Mesothelial cell of epicardium (in vitro differentiated cells): ENCODE measurements around the gene RPA3. TPM values are rescaled to one million over a fixed set of nuclear protein-coding genes. Genes with fewer than 3 reads are reported as not detected.
A peak's percentile ranks its signal among the peaks of the same experiment; 100 is the strongest.

Source experiments
- DNase-seq, 2 experiments: peaks; one replicate each; pipeline ENCODE4 v3.0.0; 2021; ENCODE audit warnings: low spot score in 2 of 2; ENCODE audit not compliant: unreplicated experiment in 2 of 2
- H3K27ac Mint-ChIP-seq: 2 replicates; pipeline ENCODE4 v1.8.0; 2021; ENCODE audit warnings: mixed read lengths
- H3K27me3 Mint-ChIP-seq: 2 replicates; pipeline ENCODE4 v1.8.0; 2021; ENCODE audit warnings: low read depth, mixed read lengths
- H3K36me3 Mint-ChIP-seq: 2 replicates; pipeline ENCODE4 v1.8.0; 2021; ENCODE audit warnings: mixed read lengths
- H3K4me1 Mint-ChIP-seq: 2 replicates; pipeline ENCODE4 v1.8.0; 2021; ENCODE audit warnings: mixed read lengths
- H3K4me3 Mint-ChIP-seq: 2 replicates; pipeline ENCODE4 v1.8.0; 2021; ENCODE audit warnings: mild to moderate bottlenecking, moderate library complexity, mixed read lengths
- H3K9me3 Mint-ChIP-seq: 2 replicates; pipeline ENCODE4 v1.8.0; 2021; ENCODE audit warnings: mixed read lengths
- CTCF ChIP-seq: fragments of 200-600 bp; sonication (generic); IDR thresholded peaks from one replicate; pipeline ENCODE4 v1.5.0; 2021; ENCODE audit warnings: antibody characterized with exemption; ENCODE audit not compliant: unreplicated experiment
- total RNA-seq: library from RNA; stranded (reverse); gene quantifications from 3 replicates; pipeline ENCODE4 v1.2.1, GENCODE V29; 2021

Gene RPA3
- total RNA-seq, 1 donor from 2014 or later = 22.9 TPM

GRCh38 chr7:7699970-7700369 lies 18.4 kb downstream of the RPA3 start:
- no peak for DNase-seq
- TF ChIP-seq CTCF = no peak
- Mint-ChIP-seq H3K27ac (no peak overlapping the region), H3K4me3 (no peak overlapping the region), H3K36me3 (peaks cover under 1% of the 10 kb centered on the region), H3K4me1 (peaks cover 32% of the 10 kb centered on the region), H3K9me3 (peaks cover 1% of the 10 kb centered on the region), H3K27me3 (no peaks in the 10 kb centered on the region)

GRCh38 chr7:7699380-7699779 lies 19.0 kb downstream of the RPA3 start:
- H3K4me1 Mint-ChIP-seq = peaks cover 29% of the 10 kb centered on the region
- DNase-seq = no peak
- no peak overlapping the region for H3K27ac Mint-ChIP-seq

GRCh38 chr7:7698930-7699329 lies 19.5 kb downstream of the RPA3 start:
- TF ChIP-seq CTCF = no peak
- no peak for DNase-seq
- Mint-ChIP-seq H3K4me1 (peaks cover 29% of the 10 kb centered on the region), H3K9me3 (peaks cover 9% of the 10 kb centered on the region), H3K27me3 (no peaks in the 10 kb centered on the region), H3K36me3 (peaks cover 6% of the 10 kb centered on the region), H3K27ac (no peak overlapping the region), H3K4me3 (no peak overlapping the region)

More at GRCh38 chr7:7699380-7699779, 19.0 kb downstream of the RPA3 start:
- H3K36me3 Mint-ChIP-seq = peaks cover 6% of the 10 kb centered on the region
- H3K4me3 Mint-ChIP-seq = no peak overlapping the region
- no peaks in the 10 kb centered on the region for H3K27me3 Mint-ChIP-seq
- no peak for TF ChIP-seq CTCF
- H3K9me3 Mint-ChIP-seq = peaks cover 7% of the 10 kb centered on the region

- Mint-ChIP-seq H3K27ac (no peak overlapping the region), H3K27me3 (no peaks in the 10 kb centered on the region), H3K36me3 (peaks cover 6% of the 10 kb centered on the region), H3K4me1 (peaks cover 19% of the 10 kb centered on the region), H3K9me3 (peaks cover 9% of the 10 kb centered on the region), H3K4me3 (no peak overlapping the region)
- no peak for DNase-seq
- TF ChIP-seq CTCF = no peak
Measured at GRCh38 chr7:7696458-7697119, 21.8 kb downstream of the RPA3 start.

- no peak for DNase-seq
- Mint-ChIP-seq H3K27ac (peak overlapping the region; percentile 22), H3K4me3 (no peak overlapping the region), H3K4me1 (peaks cover 13% of the 10 kb centered on the region), H3K27me3 (no peaks in the 10 kb centered on the region), H3K36me3 (peaks cover 6% of the 10 kb centered on the region), H3K9me3 (peaks cover 9% of the 10 kb centered on the region)
- TF ChIP-seq CTCF = no peak
Measured at GRCh38 chr7:7695111-7695817, 23.1 kb downstream of the RPA3 start.
